Germinal center (tissue), 1 donor: ENCODE measurements around the gene ZP2.
"Not testable (repeated sequence)": the region's sequence is repeated elsewhere in the genome, so short reads cannot be mapped to it uniquely, and the experiment has no call there.

ENCODE experiments used
- DNase-seq: peaks from one replicate; pipeline ENCODE4 v3.0.0; 2012; ENCODE audit warnings: mixed read lengths, low spot score

Gene ZP2

GRCh38 chr16:21214086-21214485, 2.7 kb upstream of the ZP2 start:
- no peak for DNase-seq

- no peak for DNase-seq
These were observed 2.7 kb downstream of the ZP2 start for GRCh38 chr16:21208446-21209230.

- no peak for DNase-seq
These were observed 4.8 kb downstream of the ZP2 start for GRCh38 chr16:21206550-21206949.

- DNase-seq: no peak
These were observed 6.1 kb downstream of the ZP2 start for GRCh38 chr16:21205303-21205702.

- DNase-seq: no peak
These were observed 8.1 kb downstream of the ZP2 start for GRCh38 chr16:21203155-21203797.

GRCh38 chr16:21199607-21200218, 11.7 kb downstream of the ZP2 start:
- no peak for DNase-seq

- no peak for DNase-seq
These were observed 13.8 kb downstream of the ZP2 start for GRCh38 chr16:21197621-21198020.

- DNase-seq: no peak
These were observed 14.3 kb downstream of the ZP2 start for GRCh38 chr16:21197112-21197511.

GRCh38 chr16:21195330-21195729, 16.0 kb downstream of the ZP2 start:
- not testable (repeated sequence) for DNase-seq

- no peak for DNase-seq
These were observed 16.5 kb downstream of the ZP2 start for GRCh38 chr16:21194771-21195301.

- DNase-seq: no peak
These were observed 18.4 kb downstream of the ZP2 start for GRCh38 chr16:21192991-21193390.

- no peak for DNase-seq
These were observed 20.8 kb downstream of the ZP2 start for GRCh38 chr16:21190599-21190998.

- no peak for DNase-seq
These were observed 21.4 kb downstream of the ZP2 start for GRCh38 chr16:21190013-21190412.

- no peak for DNase-seq
These were observed 22.1 kb downstream of the ZP2 start for GRCh38 chr16:21189311-21189710.

GRCh38 chr16:21186326-21186691, 25.1 kb downstream of the ZP2 start:
- no peak for DNase-seq

GRCh38 chr16:21185659-21186325, 25.6 kb downstream of the ZP2 start:
- DNase-seq: no peak

GRCh38 chr16:21184834-21185233, 26.5 kb downstream of the ZP2 start:
- no peak for DNase-seq

- no peak for DNase-seq
These were observed 27.4 kb downstream of the ZP2 start for GRCh38 chr16:21183995-21184394.

- DNase-seq: no peak
These were observed 31.4 kb downstream of the ZP2 start for GRCh38 chr16:21179983-21180365.

- no peak for DNase-seq
These were observed 32.0 kb downstream of the ZP2 start for GRCh38 chr16:21179126-21179982.

- DNase-seq: no peak
These were observed 36.0 kb downstream of the ZP2 start for GRCh38 chr16:21175397-21175796.

- DNase-seq: no peak
These were observed 38.7 kb downstream of the ZP2 start for GRCh38 chr16:21172650-21173049.
